Muscle of arm (tissue), 12 donors: ENCODE measurements around the gene MACROD2. TPM values are rescaled to one million over a fixed set of nuclear protein-coding genes. Genes with fewer than 3 reads are reported as not detected.
"Not testable (repeated sequence)": the region's sequence is repeated elsewhere in the genome, so short reads cannot be mapped to it uniquely, and the experiment has no call there.

Experiments
- DNase-seq: peaks from one replicate; pipeline ENCODE4 v3.0.0-alpha.2; 2013
- polyA plus RNA-seq, 12 donors: library from polyadenylated mRNA; unstranded; fragments of 120-200 nt; gene quantifications; one replicate each; pipeline ENCODE4 v1.2.1, GENCODE V29; 2013; ENCODE audit not compliant: insufficient read length in 12 of 12

Gene MACROD2
- polyA plus RNA-seq, 12 donors: 2.7 to 19.1 (median 4.0) TPM; not detected in 1

DNA sequence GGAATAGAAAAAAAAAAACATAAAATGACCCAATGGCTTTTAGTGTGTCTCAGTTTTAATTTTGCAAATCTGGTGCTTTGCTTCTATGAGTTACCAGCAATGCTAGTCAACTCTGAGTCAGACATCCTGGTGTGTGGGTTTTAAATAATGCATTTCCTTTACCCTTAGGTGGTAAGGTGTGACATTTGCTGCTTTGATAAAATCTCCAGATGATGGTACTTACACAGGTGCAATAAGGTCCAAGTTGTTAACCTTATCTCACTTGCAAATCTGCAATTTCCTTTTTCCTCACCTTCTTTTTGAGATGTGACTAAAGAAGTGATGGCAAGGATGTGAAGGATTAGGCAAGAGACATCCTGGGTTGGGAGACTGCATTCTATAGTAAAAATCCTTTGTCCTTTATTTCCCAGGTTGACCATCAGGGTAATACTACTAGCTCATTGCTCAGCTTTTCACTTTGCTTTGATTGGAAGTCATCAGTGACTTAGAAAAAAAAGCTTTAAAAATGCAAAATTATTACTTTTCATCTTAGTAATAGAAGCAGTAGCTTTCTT, 1160.6 kb downstream of the MACROD2 start:
- DNase-seq: no peak

DNA sequence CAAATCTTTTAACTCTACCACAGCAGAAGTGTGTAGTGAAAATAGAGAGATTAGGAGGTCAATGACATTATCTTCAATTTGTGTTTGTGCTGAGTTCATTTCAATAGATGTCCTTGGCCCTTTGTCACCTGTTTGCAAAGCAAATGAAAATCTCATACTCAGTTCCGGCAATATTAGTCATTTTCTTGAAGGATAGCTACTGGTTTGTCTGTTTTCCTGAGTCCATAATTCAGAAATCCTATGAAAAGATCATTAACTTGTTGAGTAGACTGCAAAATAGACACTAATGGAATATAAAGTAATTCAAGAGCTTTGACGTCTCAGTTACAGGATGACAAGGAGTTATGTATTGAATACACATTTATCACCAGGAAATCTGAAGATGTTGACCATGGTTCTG, 1163.2 kb downstream of the MACROD2 start:
- DNase-seq: no peak

GRCh38 chr20:15162079-15162647, 1166.8 kb downstream of the MACROD2 start:
- DNase-seq: no peak

DNA sequence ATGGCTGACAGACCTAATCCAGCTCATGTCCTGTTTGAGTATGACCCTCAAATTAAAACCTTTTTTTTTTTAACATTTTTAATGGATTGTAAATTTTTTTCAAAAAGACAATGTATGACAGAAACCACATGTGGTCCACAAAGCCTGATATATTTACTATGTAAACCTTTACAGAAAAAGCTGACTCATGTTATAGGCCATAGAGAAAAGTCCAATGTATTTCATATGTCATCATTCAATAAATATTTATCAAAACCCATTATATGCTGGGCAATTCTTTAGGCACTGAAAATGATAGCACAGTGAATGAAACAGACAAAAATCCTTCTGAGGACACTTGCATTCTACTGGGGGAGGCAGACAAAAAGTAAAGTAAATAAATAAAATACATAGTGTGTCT, 1168.3 kb downstream of the MACROD2 start:
- DNase-seq: no peak

- DNase-seq: no peak
Observed at GRCh38 chr20:15164726-15165125, 1169.4 kb downstream of the MACROD2 start.

DNA sequence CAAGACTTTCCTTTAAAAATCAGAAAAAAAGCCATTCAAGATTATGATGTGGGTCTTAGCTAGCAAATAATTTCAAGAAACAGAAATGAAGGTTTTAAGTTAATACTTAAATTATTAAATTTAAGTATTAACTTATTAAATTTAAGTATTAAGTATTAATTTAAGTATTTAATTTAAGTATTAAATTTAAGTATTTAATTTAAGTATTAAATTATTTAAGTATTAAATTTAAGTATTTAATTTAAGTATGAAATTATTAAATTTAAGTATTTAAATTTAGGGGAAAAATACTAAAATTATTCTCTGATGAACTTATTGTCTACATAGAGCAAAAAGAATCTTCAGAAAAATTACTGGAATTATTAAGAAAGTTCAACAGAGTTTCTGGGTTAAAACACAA, 1171.4 kb downstream of the MACROD2 start:
- DNase-seq: no peak

DNA sequence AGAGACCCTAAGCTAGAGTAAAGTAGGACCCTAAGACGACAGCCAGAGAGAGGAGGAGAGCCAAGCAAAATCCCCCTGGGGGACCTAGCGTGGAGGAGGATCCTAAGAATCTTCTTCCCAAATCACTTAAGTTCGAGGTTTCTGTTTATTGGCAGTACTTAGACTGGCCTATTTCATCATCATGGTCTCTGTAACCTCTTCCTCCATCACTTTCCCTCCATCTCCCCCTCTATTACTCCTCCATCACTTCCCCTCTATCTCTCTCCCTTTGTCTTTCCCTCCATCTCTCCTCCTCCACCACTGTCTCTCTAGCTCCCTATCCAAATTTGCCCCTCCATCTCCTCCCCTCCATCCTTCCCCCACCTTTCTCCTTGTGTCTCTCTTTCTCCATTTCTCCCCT, 1175.7 kb downstream of the MACROD2 start:
- no peak for DNase-seq

GRCh38 chr20:15176929-15177328, 1181.6 kb downstream of the MACROD2 start:
- no peak for DNase-seq

GRCh38 chr20:15178581-15178980, 1183.3 kb downstream of the MACROD2 start:
- no peak for DNase-seq

- no peak for DNase-seq
Observed at GRCh38 chr20:15179381-15179780, 1184.1 kb downstream of the MACROD2 start.

DNA sequence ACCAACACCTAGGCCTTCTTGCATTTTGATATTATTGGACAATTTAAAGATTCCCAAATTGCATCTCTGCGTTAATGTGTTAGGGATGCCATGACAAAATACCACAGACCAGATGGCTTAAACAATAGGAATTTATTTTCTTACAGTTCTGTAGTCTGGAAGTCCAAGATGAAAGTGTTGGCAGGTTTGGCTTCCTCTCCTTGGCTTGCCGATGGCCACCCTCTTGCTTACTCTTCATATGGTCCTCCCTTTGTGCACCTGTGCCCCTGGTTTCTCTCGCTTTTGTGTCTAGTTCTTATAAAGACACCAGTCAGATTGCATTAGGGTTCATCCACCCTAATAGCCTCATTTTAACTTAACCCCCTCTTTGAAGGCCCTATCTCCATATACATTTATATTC, 1184.5 kb downstream of the MACROD2 start:
- DNase-seq: no peak

DNA sequence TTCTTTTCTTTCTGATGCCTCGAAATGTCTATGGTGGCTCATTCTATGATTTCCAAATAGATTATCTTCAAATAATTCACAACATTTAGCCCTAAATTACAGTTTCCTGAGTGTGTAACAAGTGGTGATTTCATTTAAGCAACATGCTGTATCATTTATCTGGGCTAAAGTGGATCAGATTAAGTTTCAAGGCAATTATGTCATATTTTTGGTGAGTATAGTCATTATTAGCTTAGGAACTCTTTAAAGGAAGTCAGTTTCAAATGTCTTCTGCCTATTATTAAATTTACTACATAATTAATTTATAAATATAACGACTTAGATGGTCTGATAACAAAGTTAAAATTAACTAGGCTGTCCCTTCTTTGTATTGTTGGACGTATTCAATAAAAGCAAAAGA, 1190.0 kb downstream of the MACROD2 start:
- no peak for DNase-seq

GRCh38 chr20:15185913-15186312, 1190.6 kb downstream of the MACROD2 start:
- DNase-seq: no peak

DNA sequence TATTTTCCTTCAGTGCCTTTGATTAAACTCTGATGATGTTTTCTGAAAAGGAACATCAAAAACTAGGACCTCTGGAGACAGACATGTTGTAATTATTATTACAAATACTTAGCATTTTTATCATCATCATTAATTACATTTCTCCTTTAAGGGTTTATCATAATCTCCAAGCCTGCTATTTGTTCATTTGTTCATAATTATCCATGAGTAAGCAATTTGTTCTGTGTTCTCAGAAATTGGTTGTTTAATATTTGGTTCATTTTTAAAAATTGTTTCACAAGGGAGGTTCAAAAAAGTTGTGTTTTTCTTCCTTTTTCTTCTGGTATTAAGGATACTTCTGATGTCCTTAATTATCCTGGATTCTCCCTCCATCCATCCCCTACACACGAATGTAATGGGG, 1192.3 kb downstream of the MACROD2 start:
- DNase-seq: no peak

DNA sequence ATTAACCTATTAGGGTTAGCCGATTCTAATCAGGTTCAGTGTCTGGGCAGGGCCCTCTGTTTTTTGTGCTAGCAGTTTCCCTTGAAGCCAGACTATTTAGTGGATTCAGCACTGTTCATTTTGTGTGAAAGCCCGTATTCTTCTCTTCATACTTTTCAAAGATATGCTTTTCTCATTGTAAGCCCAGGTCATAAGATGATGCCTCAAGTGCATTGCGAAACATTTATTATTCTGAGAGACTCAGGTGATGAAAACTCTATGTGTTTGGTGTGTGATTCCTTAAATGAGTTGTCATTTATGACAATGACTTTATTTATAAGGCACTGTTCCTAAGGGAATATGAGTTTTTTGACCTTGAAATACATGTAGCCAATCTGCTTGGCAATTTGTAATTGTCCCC, 1193.1 kb downstream of the MACROD2 start:
- no peak for DNase-seq

DNA sequence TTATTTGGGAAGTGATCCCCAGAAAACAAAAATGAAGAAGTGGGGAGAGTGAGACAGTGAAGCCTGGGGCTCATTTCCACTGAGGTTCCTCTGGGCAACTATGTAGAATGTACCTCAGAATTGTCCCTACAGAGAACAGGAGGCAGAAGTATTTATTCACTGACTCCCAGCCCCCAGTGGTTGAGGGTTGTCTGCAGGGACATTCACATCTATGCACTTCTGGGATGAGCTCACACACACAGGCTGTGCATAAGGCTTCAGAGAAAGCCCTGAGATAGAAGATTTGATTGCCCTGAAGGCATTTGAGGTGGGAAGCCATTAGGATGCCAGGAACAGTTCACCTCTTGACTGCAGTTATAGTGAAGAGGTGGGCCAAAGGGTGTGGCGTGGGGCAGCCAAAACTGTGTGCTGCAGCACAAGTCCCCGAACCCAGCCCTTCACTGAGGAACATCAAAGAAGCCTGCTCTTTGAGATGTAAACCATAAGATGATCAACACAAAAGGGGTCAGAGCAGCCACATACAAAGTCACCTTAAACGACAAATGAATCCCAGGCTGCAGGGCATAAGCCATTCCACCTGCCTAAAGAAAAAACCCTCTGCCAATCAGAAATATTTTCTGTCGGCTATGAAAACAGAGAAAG, 1195.9 kb downstream of the MACROD2 start:
- no peak for DNase-seq

- DNase-seq: no peak
Observed at GRCh38 chr20:15195378-15195777, 1200.1 kb downstream of the MACROD2 start.

GRCh38 chr20:15196547-15197255, 1201.4 kb downstream of the MACROD2 start:
- no peak for DNase-seq

DNA sequence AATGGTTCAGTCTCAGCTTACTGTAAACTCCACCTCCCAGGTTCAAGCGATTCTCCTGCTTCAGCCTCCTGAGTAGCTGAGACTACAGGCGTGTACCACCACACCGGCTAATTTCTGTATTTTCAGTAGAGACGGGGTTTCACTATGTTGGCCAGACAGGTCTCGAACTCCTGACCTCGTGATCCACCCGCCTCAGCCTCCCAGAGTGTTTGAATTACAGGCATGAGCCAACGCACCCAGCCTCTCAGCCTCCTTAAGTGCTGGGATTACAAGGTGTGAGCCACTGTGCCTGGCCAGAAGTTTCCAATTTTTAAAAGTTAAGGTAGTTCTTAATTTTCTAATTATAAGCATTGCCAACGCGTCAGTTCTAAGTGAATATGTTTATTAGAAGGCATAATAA, 1202.7 kb downstream of the MACROD2 start:
- not testable (repeated sequence) for DNase-seq

DNA sequence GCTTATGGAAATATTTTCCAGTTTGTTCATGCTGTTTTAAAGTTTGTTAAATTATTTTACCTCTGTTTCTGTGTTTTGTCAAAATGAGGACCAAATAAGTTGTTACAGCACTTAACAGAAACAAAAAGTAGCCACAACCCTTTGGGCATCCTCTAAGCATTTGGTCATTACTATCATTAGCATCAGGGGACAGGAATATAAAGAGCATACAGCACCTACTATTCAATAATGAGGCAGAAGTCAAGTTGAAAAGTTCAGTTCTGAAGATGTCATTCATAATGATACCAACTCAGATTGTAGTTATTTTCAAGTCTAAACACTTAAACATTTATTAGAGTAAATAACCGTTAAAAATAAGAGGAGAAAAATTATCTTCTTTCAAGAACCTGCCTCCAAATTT, 1204.4 kb downstream of the MACROD2 start:
- DNase-seq: no peak

- no peak for DNase-seq
Observed at GRCh38 chr20:15200147-15200565, 1204.8 kb downstream of the MACROD2 start.

- DNase-seq: no peak
Observed at GRCh38 chr20:15201602-15202001, 1206.3 kb downstream of the MACROD2 start.

DNA sequence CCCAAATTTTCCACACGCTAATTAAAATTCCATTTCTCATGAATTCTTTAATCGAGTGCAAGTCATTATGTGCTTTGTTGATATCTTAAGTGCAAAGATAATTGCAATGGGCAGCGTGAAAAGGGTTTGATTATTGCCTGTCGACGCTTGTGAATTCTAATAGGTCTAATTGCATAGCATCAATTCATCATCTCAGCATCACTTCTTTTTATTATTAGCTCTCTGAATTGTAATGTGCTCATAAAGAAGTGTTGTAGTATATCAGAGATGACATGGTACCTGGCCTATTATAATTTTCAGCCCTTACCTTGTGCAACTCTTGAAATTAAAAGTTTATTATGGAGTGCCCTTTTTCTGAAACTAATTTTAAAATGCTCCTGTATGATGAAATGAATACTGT, 1208.9 kb downstream of the MACROD2 start:
- DNase-seq: no peak
